CD4-positive, alpha-beta T cell (primary cell): ENCODE measurements around the gene GPR17. TPM values are rescaled to one million over a fixed set of nuclear protein-coding genes. Genes with fewer than 3 reads are reported as not detected.

Source experiments
- ATAC-seq: fragments of 200-7000 bp; cut with Tn5 transposase; one replicate; pipeline ENCODE4 v1.10.0; 2022; ENCODE audit warnings: mild to moderate bottlenecking; ENCODE audit not compliant: poor library complexity
- CTCF ChIA-PET: fragments of 350-600 bp; sonication (Branson Sonifier 250); formaldehyde crosslinking; loops from one replicate; lab custom pipeline; 2021; ENCODE audit warnings: antibody characterized with exemption, inconsistent platforms; lab: Charles Lee
- POLR2A ChIA-PET: fragments of 350-600 bp; sonication (Branson Sonifier 250); formaldehyde crosslinking; loops from one replicate; lab custom pipeline; 2021; ENCODE audit warnings: antibody characterized with exemption, inconsistent platforms; lab: Charles Lee
- DNase-seq, 14 experiments: peaks; one replicate each; pipeline ENCODE4 v3.0.0-alpha.2; 2013 to 2020; ENCODE audit warnings: mixed read lengths in 2 of 14
- H3K27ac ChIP-seq, 2 donors: one replicate each; pipeline versions ENCODE4 v1.5.1 to v1.7.0; 2013; ENCODE audit warnings: low read length in 2 of 2, low read depth in 1 of 2, mild to moderate bottlenecking in 1 of 2
- H3K27me3 ChIP-seq, 2 experiments: 1 replicate in 1 of 2; 2 replicates in 1 of 2; pipeline versions ENCODE4 v1.6.1 to v1.7.0; 2013; ENCODE audit warnings: low read length in 2 of 2, control low read depth in 1 of 2, mild to moderate bottlenecking in 1 of 2, moderate library complexity in 1 of 2; ENCODE audit not compliant: insufficient read depth in 2 of 2, control insufficient read depth in 1 of 2
- H3K36me3 ChIP-seq: one replicate; pipeline ENCODE4 v1.6.1; 2013; ENCODE audit warnings: low read length, control low read depth; ENCODE audit not compliant: insufficient read depth
- H3K4me1 ChIP-seq: one replicate; pipeline ENCODE4 v1.6.1; 2013; ENCODE audit warnings: low read length, control low read depth; ENCODE audit not compliant: insufficient read depth
- H3K4me3 ChIP-seq: one replicate; pipeline ENCODE4 v1.5.1; 2013; ENCODE audit warnings: mild to moderate bottlenecking, low read length, moderate library complexity
- H3K9me3 ChIP-seq, 2 experiments: 1 replicate in 1 of 2; 2 replicates in 1 of 2; pipeline versions ENCODE4 v1.6.1 to v1.7.0; 2013; ENCODE audit warnings: low read length in 2 of 2, mild to moderate bottlenecking in 2 of 2, control low read depth in 1 of 2, moderate library complexity in 1 of 2; ENCODE audit not compliant: control insufficient read depth in 1 of 2, insufficient read depth in 1 of 2
- H3K27ac Mint-ChIP-seq: one replicate; pipeline ENCODE4 v1.8.0; 2020; ENCODE audit warnings: mixed read lengths
- H3K27me3 Mint-ChIP-seq: one replicate; pipeline ENCODE4 v1.8.0; 2021; ENCODE audit warnings: mixed read lengths
- H3K36me3 Mint-ChIP-seq: one replicate; pipeline ENCODE4 v1.8.0; 2021; ENCODE audit warnings: low read depth, mixed read lengths
- H3K4me1 Mint-ChIP-seq: one replicate; pipeline ENCODE4 v1.8.0; 2021; ENCODE audit warnings: low read depth, mixed read lengths
- H3K4me3 Mint-ChIP-seq: one replicate; pipeline ENCODE4 v1.8.0; 2020; ENCODE audit warnings: mild to moderate bottlenecking, mixed read lengths
- H3K9me3 Mint-ChIP-seq: one replicate; pipeline ENCODE4 v1.8.0; 2020; ENCODE audit warnings: mixed read lengths
- intact Hi-C, 2 experiments: fragments of 100-400 bp; cut with DNase I in 1 of 2; cut with micrococcal nuclease in 1 of 2; formaldehyde crosslinking; loops; one replicate each; pipeline versions ENCODE4 v1.15.1 to v1.9.0; 2023 to 2025; cut with DNase I, micrococcal nuclease
- total RNA-seq, 174 experiments: library from RNA in 2 of 174; stranded (reverse) in 2 of 174; gene quantifications; one replicate each; pipeline ENCODE4 v1.2.3 and lab custom pipeline; 2021 to 2026
- TF ChIP-seq, protein P1 (sequence below): fragments of 200-600 bp; IDR thresholded peaks from one replicate; pipeline ENCODE4 v1.8.0; 2022; ENCODE audit warnings: antibody characterized with exemption, mild to moderate bottlenecking

GPR17 gene
- total RNA-seq, 2 experiments from 2014 or later: not detected

DNA sequence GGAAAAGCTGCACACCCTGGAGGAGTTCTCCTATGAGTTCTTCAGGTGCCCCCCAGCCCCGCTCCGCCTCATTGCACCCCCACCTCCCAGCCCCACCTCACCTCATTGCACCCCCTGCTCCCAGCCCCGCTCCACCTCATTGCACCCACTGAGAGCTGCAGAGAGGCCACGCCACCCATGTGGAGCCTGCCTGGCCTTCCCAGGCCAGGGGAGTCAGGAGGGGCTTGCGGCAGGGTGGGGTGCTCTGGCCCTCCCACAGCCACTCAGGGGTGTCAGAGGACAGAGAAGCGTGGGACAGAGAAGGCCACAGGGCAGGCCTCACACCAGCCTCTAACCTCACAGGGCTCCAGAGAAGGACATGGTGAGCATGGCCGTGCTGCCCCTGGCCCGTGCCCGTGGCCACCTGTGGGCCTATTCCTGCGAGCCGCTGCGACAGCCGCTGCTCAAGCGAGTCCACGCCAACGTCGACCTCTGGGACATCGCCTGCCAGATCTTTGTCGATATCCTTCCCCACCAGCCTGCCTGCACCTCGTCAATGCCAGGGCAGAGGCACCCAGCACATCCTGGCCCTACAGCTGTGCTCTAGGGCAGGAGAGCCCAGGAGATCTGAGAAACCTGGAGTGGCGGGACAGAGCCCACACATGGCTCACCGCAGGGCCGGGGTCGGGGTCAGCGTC lies 15.0 kb upstream of the GPR17 start:
- ChIA-PET POLR2A (interaction anchor here (1.7 kb wide), 1 partner anchor 9 kb away, joined by 7 read pairs; no protein-coding TSS in a partner anchor), CTCF (no interaction called here)
- DNase-seq: no peak
- Mint-ChIP-seq H3K27me3 (no peaks in the 10 kb centered on the region), H3K4me3 (no peak overlapping the region), H3K36me3 (no peaks in the 10 kb centered on the region), H3K9me3 (no peaks in the 10 kb centered on the region), H3K4me1 (peaks cover 35% of the 10 kb centered on the region), H3K27ac (no peak overlapping the region)
- intact Hi-C loops: no loop called here
- no peak for ATAC-seq
- Histone ChIP-seq H3K27me3 (no peaks in the 10 kb centered on the region), H3K4me3 (no peak overlapping the region), H3K36me3 (no peaks in the 10 kb centered on the region), H3K27ac (no peak overlapping the region), H3K4me1 (peaks cover 50% of the 10 kb centered on the region), H3K9me3 (no peaks in the 10 kb centered on the region)
- TF ChIP-seq, protein P1, sequence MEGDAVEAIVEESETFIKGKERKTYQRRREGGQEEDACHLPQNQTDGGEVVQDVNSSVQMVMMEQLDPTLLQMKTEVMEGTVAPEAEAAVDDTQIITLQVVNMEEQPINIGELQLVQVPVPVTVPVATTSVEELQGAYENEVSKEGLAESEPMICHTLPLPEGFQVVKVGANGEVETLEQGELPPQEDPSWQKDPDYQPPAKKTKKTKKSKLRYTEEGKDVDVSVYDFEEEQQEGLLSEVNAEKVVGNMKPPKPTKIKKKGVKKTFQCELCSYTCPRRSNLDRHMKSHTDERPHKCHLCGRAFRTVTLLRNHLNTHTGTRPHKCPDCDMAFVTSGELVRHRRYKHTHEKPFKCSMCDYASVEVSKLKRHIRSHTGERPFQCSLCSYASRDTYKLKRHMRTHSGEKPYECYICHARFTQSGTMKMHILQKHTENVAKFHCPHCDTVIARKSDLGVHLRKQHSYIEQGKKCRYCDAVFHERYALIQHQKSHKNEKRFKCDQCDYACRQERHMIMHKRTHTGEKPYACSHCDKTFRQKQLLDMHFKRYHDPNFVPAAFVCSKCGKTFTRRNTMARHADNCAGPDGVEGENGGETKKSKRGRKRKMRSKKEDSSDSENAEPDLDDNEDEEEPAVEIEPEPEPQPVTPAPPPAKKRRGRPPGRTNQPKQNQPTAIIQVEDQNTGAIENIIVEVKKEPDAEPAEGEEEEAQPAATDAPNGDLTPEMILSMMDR: no peak

- peak in 1 of 14 experiments; percentile 9 for DNase-seq
- Mint-ChIP-seq H3K36me3 (no peaks in the 10 kb centered on the region), H3K27me3 (no peaks in the 10 kb centered on the region), H3K9me3 (no peaks in the 10 kb centered on the region), H3K4me3 (no peak overlapping the region), H3K4me1 (peaks cover 41% of the 10 kb centered on the region), H3K27ac (no peak overlapping the region)
- CTCF ChIA-PET: no interaction called here
- intact Hi-C loops: no loop called here
- no peaks in the 10 kb centered on the region for H3K36me3 ChIP-seq
- no peak overlapping the region for H3K4me3 ChIP-seq
- ATAC-seq: no peak
- TF ChIP-seq, protein P1: no peak
- POLR2A ChIA-PET: interaction anchor here (1.0 to 1.7 kb wide), 2 partner anchors 9 to 70 kb away, joined by 4 to 7 read pairs; partner anchors contain the start of gene SFT2D3
- H3K9me3 ChIP-seq: no peaks in the 10 kb centered on the region
- no peak overlapping the region for H3K27ac ChIP-seq
- peaks cover 56% of the 10 kb centered on the region for H3K4me1 ChIP-seq
- H3K27me3 ChIP-seq: no peaks in the 10 kb centered on the region
Observed at GRCh38 chr2:127631541-127631996, 14.4 kb upstream of the GPR17 start.

DNA sequence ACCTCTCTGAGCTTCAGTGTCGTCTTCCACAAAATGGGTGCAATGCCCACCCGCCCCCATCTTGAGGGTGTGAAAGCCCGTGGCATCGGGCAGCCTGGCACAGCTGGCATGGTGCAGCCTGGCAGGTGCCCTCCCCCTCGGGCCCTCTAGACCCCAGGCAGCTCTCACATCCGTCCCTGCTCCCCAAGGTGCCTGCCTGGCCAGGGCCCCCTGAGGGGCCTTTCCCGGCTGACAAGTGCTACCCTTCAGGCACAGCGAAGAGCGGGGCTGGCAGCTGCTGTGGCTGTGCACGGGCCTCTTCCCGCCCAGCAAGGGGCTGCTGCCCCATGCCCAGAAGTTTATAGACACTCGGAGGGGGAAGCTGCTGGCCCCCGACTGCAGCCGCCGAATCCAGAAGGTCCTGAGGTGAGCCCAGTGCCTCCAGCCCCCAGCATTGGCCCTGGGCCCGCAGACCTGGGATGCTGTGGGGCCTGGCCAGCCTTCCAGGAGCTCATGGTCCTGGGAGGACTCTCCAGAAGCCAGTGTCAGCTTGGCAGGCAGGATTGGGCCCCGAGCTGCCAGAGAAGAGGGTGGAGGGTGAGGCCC lies 13.9 kb upstream of the GPR17 start:
- no peak overlapping the region for H3K27ac ChIP-seq
- H3K4me1 Mint-ChIP-seq: peaks cover 46% of the 10 kb centered on the region
- POLR2A ChIA-PET: interaction anchor here (1.0 to 1.7 kb wide), 3 partner anchors 8 to 105 kb away, joined by 4 to 7 read pairs (median 5); partner anchors contain the start of genes IWS1 and SFT2D3

More for the DNA sequence above, 13.9 kb upstream of the GPR17 start:
- no peaks in the 10 kb centered on the region for H3K9me3 ChIP-seq
- Mint-ChIP-seq H3K4me3 (no peak overlapping the region), H3K27me3 (no peaks in the 10 kb centered on the region), H3K27ac (no peak overlapping the region), H3K36me3 (no peaks in the 10 kb centered on the region), H3K9me3 (no peaks in the 10 kb centered on the region)
- H3K36me3 ChIP-seq: no peaks in the 10 kb centered on the region
- CTCF ChIA-PET: no interaction called here
- DNase-seq (no peak), ATAC-seq (no peak)
- no peaks in the 10 kb centered on the region for H3K27me3 ChIP-seq
- peaks cover 61% of the 10 kb centered on the region for H3K4me1 ChIP-seq
- intact Hi-C loops: no loop called here
- TF ChIP-seq, protein P1: no peak
- no peak overlapping the region for H3K4me3 ChIP-seq
